ENCODE data around the gene ZNF408.
A peak's percentile ranks its signal among the peaks of the same experiment; 100 is the strongest.
"Not testable (repeated sequence)": the region's sequence is repeated elsewhere in the genome, so short reads cannot be mapped to it uniquely, and the experiment has no call there.

ZNF408 gene

GRCh38 chr11:46706886-46707285, 6.1 kb downstream of the ZNF408 start:
- Histone ChIP-seq H2BK12ac (ENCODE audit: low read length) (no peak overlapping the region), H3K9me3 (replicated peaks in 1 of 2; ENCODE audit: control insufficient read depth in 2 of 2, insufficient read depth in 1 of 2, low read depth in 1 of 2, low read length in 2 of 2) (no peaks in the 10 kb centered on the region), H2AFZ (ENCODE audit: low read length) (no peak overlapping the region), H3K27ac (replicated peaks; ENCODE audit: low read length) (no peak overlapping the region), H3K4me1 (ENCODE audit: control insufficient read depth in 2 of 2, insufficient read depth in 1 of 2, low read depth in 1 of 2, low read length in 2 of 2) (peaks cover 0 to under 1% of the 10 kb centered on the region in 2 donors), H3K4me3 (ENCODE audit: low read length in 2 of 2) (no peak overlapping the region), H3K9ac (ENCODE audit: low read depth, low read length, poor library complexity) (peak overlapping the region; percentile 57), H4K8ac (ENCODE audit: low read depth, low read length) (no peak overlapping the region), H2BK5ac (ENCODE audit: low read length) (no peak overlapping the region), H2BK120ac (ENCODE audit: low read depth, low read length) (no peak overlapping the region), H2BK15ac (ENCODE audit: low read length) (no peak overlapping the region), H2AK5ac (ENCODE audit: low read depth, low read length) (no peak overlapping the region), H3K18ac (ENCODE audit: low read length) (no peak overlapping the region), H4K91ac (ENCODE audit: low read depth, low read length, poor library complexity) (no peak overlapping the region), H3K14ac (ENCODE audit: low read length) (no peak overlapping the region), H3K27me3 (ENCODE audit: control insufficient read depth in 3 of 3, insufficient read depth in 3 of 3, low read depth in 1 of 3, low read length in 3 of 3) (no peaks in the 10 kb centered on the region), H3K23ac (ENCODE audit: low read depth, low read length, poor library complexity) (no peak overlapping the region), H3K36me3 (replicated peaks in 1 of 2; ENCODE audit: control insufficient read depth in 2 of 2, insufficient read depth in 2 of 2, low read length in 2 of 2) (peaks cover 34 to 55% of the 10 kb centered on the region in 2 donors), H3K79me1 (ENCODE audit: low read depth, low read length) (no peaks in the 10 kb centered on the region), H3K4me2 (ENCODE audit: insufficient read depth, low read length, poor library complexity, severe bottlenecking) (no peak overlapping the region), H3K4ac (ENCODE audit: low read length) (no peak overlapping the region)
- no CpG with 5 or more reads among the region's 7 CpGs for WGBS, 2 donors (ENCODE audit: extremely low coverage in 2 of 2, insufficient read length in 2 of 2, insufficient replicate concordance in 1 of 2)
- no peak for DNase-seq (ENCODE audit: low spot score)

- not testable (repeated sequence) for H3K18ac ChIP-seq (ENCODE audit: low read length); H3K27me3 ChIP-seq (ENCODE audit: control insufficient read depth in 3 of 3, insufficient read depth in 3 of 3, low read depth in 1 of 3, low read length in 3 of 3); H3K9me3 ChIP-seq (replicated peaks in 1 of 2; ENCODE audit: control insufficient read depth in 2 of 2, insufficient read depth in 1 of 2, low read depth in 1 of 2, low read length in 2 of 2); H2AK5ac ChIP-seq (ENCODE audit: low read depth, low read length); H4K91ac ChIP-seq (ENCODE audit: low read depth, low read length, poor library complexity); H4K8ac ChIP-seq (ENCODE audit: low read depth, low read length); H3K4me3 ChIP-seq (ENCODE audit: low read length in 2 of 2); H2BK5ac ChIP-seq (ENCODE audit: low read length); H3K4me2 ChIP-seq (ENCODE audit: insufficient read depth, low read length, poor library complexity, severe bottlenecking); H3K27ac ChIP-seq (replicated peaks; ENCODE audit: low read length); H3K23ac ChIP-seq (ENCODE audit: low read depth, low read length, poor library complexity); H2BK12ac ChIP-seq (ENCODE audit: low read length); H3K14ac ChIP-seq (ENCODE audit: low read length); H3K4ac ChIP-seq (ENCODE audit: low read length); H2BK15ac ChIP-seq (ENCODE audit: low read length); DNase-seq (ENCODE audit: low spot score); H2BK120ac ChIP-seq (ENCODE audit: low read depth, low read length); H2AFZ ChIP-seq (ENCODE audit: low read length); H3K79me1 ChIP-seq (ENCODE audit: low read depth, low read length); H3K9ac ChIP-seq (ENCODE audit: low read depth, low read length, poor library complexity); H3K4me1 ChIP-seq (ENCODE audit: control insufficient read depth in 2 of 2, insufficient read depth in 1 of 2, low read depth in 1 of 2, low read length in 2 of 2)
- H3K36me3 ChIP-seq (replicated peaks in 1 of 2; ENCODE audit: control insufficient read depth in 2 of 2, insufficient read depth in 2 of 2, low read length in 2 of 2) = peaks cover 20 to 33% of the 10 kb centered on the region in 2 donors
- no CpG with 5 or more reads among the region's 9 CpGs for WGBS, 2 donors (ENCODE audit: extremely low coverage in 2 of 2, insufficient read length in 2 of 2, insufficient replicate concordance in 1 of 2)
These were observed 8.5 kb downstream of the ZNF408 start for GRCh38 chr11:46709351-46709750.

GRCh38 chr11:46710821-46711269, 10.0 kb downstream of the ZNF408 start:
- no peak overlapping the region for H3K27ac ChIP-seq (replicated peaks; ENCODE audit: low read length)
- H3K4me1 ChIP-seq (ENCODE audit: control insufficient read depth in 2 of 2, insufficient read depth in 1 of 2, low read depth in 1 of 2, low read length in 2 of 2) = no peaks in the 10 kb centered on the region
- no CpG with 5 or more reads among the region's 10 CpGs for WGBS, 2 donors (ENCODE audit: extremely low coverage in 2 of 2, insufficient read length in 2 of 2, insufficient replicate concordance in 1 of 2)

GRCh38 chr11:46711303-46711702, 10.5 kb downstream of the ZNF408 start:
- no peak overlapping the region for H2BK15ac ChIP-seq (ENCODE audit: low read length)
- no peak for DNase-seq (ENCODE audit: low spot score)
- H2AK5ac ChIP-seq (ENCODE audit: low read depth, low read length) = no peak overlapping the region
- H3K36me3 ChIP-seq (replicated peaks in 1 of 2; ENCODE audit: control insufficient read depth in 2 of 2, insufficient read depth in 2 of 2, low read length in 2 of 2) = peaks cover 5 to 15% of the 10 kb centered on the region in 2 donors
- no peak overlapping the region for H3K4me3 ChIP-seq (ENCODE audit: low read length in 2 of 2)
- peaks cover 0 to 2% of the 10 kb centered on the region in 2 donors for H3K9me3 ChIP-seq (replicated peaks in 1 of 2; ENCODE audit: control insufficient read depth in 2 of 2, insufficient read depth in 1 of 2, low read depth in 1 of 2, low read length in 2 of 2)
- no peak overlapping the region for H4K8ac ChIP-seq (ENCODE audit: low read depth, low read length)
- H3K4ac ChIP-seq (ENCODE audit: low read length) = no peak overlapping the region
- no peak overlapping the region for H2BK12ac ChIP-seq (ENCODE audit: low read length)
- H4K91ac ChIP-seq (ENCODE audit: low read depth, low read length, poor library complexity) = no peak overlapping the region
- H3K14ac ChIP-seq (ENCODE audit: low read length) = no peak overlapping the region
- no peak overlapping the region for H3K27ac ChIP-seq (replicated peaks; ENCODE audit: low read length)
- H3K23ac ChIP-seq (ENCODE audit: low read depth, low read length, poor library complexity) = no peak overlapping the region
- no peak overlapping the region for H2BK120ac ChIP-seq (ENCODE audit: low read depth, low read length)
- peak overlapping the region; percentile 41 for H2AFZ ChIP-seq (ENCODE audit: low read length)
- H3K27me3 ChIP-seq (ENCODE audit: control insufficient read depth in 3 of 3, insufficient read depth in 3 of 3, low read depth in 1 of 3, low read length in 3 of 3) = no peaks in the 10 kb centered on the region
- H3K18ac ChIP-seq (ENCODE audit: low read length) = no peak overlapping the region
- no peak overlapping the region for H3K4me2 ChIP-seq (ENCODE audit: insufficient read depth, low read length, poor library complexity, severe bottlenecking)
- no peaks in the 10 kb centered on the region for H3K79me1 ChIP-seq (ENCODE audit: low read depth, low read length)
- no peak overlapping the region for H2BK5ac ChIP-seq (ENCODE audit: low read length)
- no peak overlapping the region for H3K9ac ChIP-seq (ENCODE audit: low read depth, low read length, poor library complexity)
- H3K4me1 ChIP-seq (ENCODE audit: control insufficient read depth in 2 of 2, insufficient read depth in 1 of 2, low read depth in 1 of 2, low read length in 2 of 2) = no peaks in the 10 kb centered on the region
- WGBS, 2 donors (ENCODE audit: extremely low coverage in 2 of 2, insufficient read length in 2 of 2, insufficient replicate concordance in 1 of 2) = no CpG with 5 or more reads among the region's 5 CpGs

More at GRCh38 chr11:46710821-46711269, 10.0 kb downstream of the ZNF408 start:
- no peak overlapping the region for H2BK120ac ChIP-seq (ENCODE audit: low read depth, low read length)
- H3K4ac ChIP-seq (ENCODE audit: low read length) = no peak overlapping the region
- no peak overlapping the region for H3K4me3 ChIP-seq (ENCODE audit: low read length in 2 of 2)
- no peaks in the 10 kb centered on the region for H3K27me3 ChIP-seq (ENCODE audit: control insufficient read depth in 3 of 3, insufficient read depth in 3 of 3, low read depth in 1 of 3, low read length in 3 of 3)
- no peak overlapping the region for H3K9ac ChIP-seq (ENCODE audit: low read depth, low read length, poor library complexity)
- no peak overlapping the region for H2BK15ac ChIP-seq (ENCODE audit: low read length)
- no peak for DNase-seq (ENCODE audit: low spot score)
- H2BK5ac ChIP-seq (ENCODE audit: low read length) = no peak overlapping the region
- H3K4me2 ChIP-seq (ENCODE audit: insufficient read depth, low read length, poor library complexity, severe bottlenecking) = no peak overlapping the region
- no peak overlapping the region for H4K91ac ChIP-seq (ENCODE audit: low read depth, low read length, poor library complexity)
- H3K23ac ChIP-seq (ENCODE audit: low read depth, low read length, poor library complexity) = no peak overlapping the region
- no peak overlapping the region for H4K8ac ChIP-seq (ENCODE audit: low read depth, low read length)
- peak overlapping the region; percentile 41 for H2AFZ ChIP-seq (ENCODE audit: low read length)
- H2BK12ac ChIP-seq (ENCODE audit: low read length) = no peak overlapping the region
- H3K9me3 ChIP-seq (replicated peaks in 1 of 2; ENCODE audit: control insufficient read depth in 2 of 2, insufficient read depth in 1 of 2, low read depth in 1 of 2, low read length in 2 of 2) = peaks cover 0 to 2% of the 10 kb centered on the region in 2 donors
- H3K36me3 ChIP-seq (replicated peaks in 1 of 2; ENCODE audit: control insufficient read depth in 2 of 2, insufficient read depth in 2 of 2, low read length in 2 of 2) = peaks cover 7 to 18% of the 10 kb centered on the region in 2 donors
- no peak overlapping the region for H3K18ac ChIP-seq (ENCODE audit: low read length)
- H3K79me1 ChIP-seq (ENCODE audit: low read depth, low read length) = no peaks in the 10 kb centered on the region
- no peak overlapping the region for H2AK5ac ChIP-seq (ENCODE audit: low read depth, low read length)
- H3K14ac ChIP-seq (ENCODE audit: low read length) = no peak overlapping the region
